Loucy (cell line): ENCODE measurements around the gene CSF1.

ENCODE experiments used
- H2AFZ ChIP-seq: fragments of 200-600 bp; sonication (generic); 2 replicates; pipeline ENCODE4 v1.6.0; 2016; ENCODE audit warnings: antibody characterized with exemption, mild to moderate bottlenecking, low read length, moderate library complexity
- H3F3A ChIP-seq: fragments of 200-600 bp; 2 replicates; pipeline ENCODE4 v1.6.0; 2016; ENCODE audit warnings: antibody characterized with exemption, low read depth, mild to moderate bottlenecking
- H3K27me3 ChIP-seq: fragments of 200-600 bp; sonication (generic); 2 replicates; pipeline ENCODE4 v1.6.1; 2014; ENCODE audit warnings: low read length, mild to moderate bottlenecking; ENCODE audit not compliant: insufficient read depth, poor library complexity, severe bottlenecking
- H3K36me3 ChIP-seq: fragments of 200-600 bp; sonication (generic); 2 replicates; pipeline ENCODE4 v1.6.1; 2016; ENCODE audit warnings: low read length; ENCODE audit not compliant: insufficient read depth
- H3K4me1 ChIP-seq: fragments of 200-600 bp; sonication (generic); 2 replicates; pipeline ENCODE4 v1.5.1; 2014; ENCODE audit warnings: low read length, mild to moderate bottlenecking; ENCODE audit not compliant: insufficient read depth, poor library complexity, severe bottlenecking
- H3K4me2 ChIP-seq: fragments of 200-600 bp; sonication (generic); 2 replicates; pipeline ENCODE4 v1.6.0; 2014; ENCODE audit warnings: antibody characterized with exemption, low read length, low read depth, mild to moderate bottlenecking; ENCODE audit not compliant: poor library complexity, severe bottlenecking
- H3K4me3 ChIP-seq: fragments of 200-600 bp; sonication (generic); 2 replicates; pipeline ENCODE4 v1.5.1; 2014; ENCODE audit warnings: low read length, mild to moderate bottlenecking, mixed read lengths; ENCODE audit not compliant: poor library complexity, severe bottlenecking
- H3K79me2 ChIP-seq: fragments of 200-600 bp; sonication (generic); 2 replicates; pipeline ENCODE4 v1.6.1; 2014; ENCODE audit warnings: low read length; ENCODE audit not compliant: insufficient read depth
- H3K9ac ChIP-seq: fragments of 200-600 bp; sonication (generic); 2 replicates; pipeline ENCODE4 v1.6.0; 2014; ENCODE audit warnings: mild to moderate bottlenecking, low read depth, low read length, moderate library complexity; ENCODE audit not compliant: poor library complexity, severe bottlenecking
- H3K9me2 ChIP-seq: fragments of 200-600 bp; sonication (generic); replicated peaks from 2 replicates; pipeline ENCODE4 v1.6.1; 2016; ENCODE audit warnings: low read depth, low read length, mixed read lengths
- H3K9me3 ChIP-seq: fragments of 200-600 bp; sonication (generic); 2 replicates; pipeline ENCODE4 v1.6.1; 2014; ENCODE audit warnings: mild to moderate bottlenecking, antibody characterized with exemption, low read length, low read depth; ENCODE audit not compliant: insufficient read depth
- H4K20me1 ChIP-seq: fragments of 200-600 bp; sonication (generic); 2 replicates; pipeline ENCODE4 v1.6.0; 2014; ENCODE audit warnings: antibody characterized with exemption, low read length, mild to moderate bottlenecking; ENCODE audit not compliant: insufficient read depth, poor library complexity, severe bottlenecking
- CTCF ChIP-seq: fragments of 200-600 bp; sonication (generic); conservative IDR thresholded peaks from 2 replicates; pipeline ENCODE4 v1.5.1; 2014; ENCODE audit warnings: mild to moderate bottlenecking, antibody characterized with exemption, low read length
- EZH2phosphoT487 ChIP-seq: fragments of 200-600 bp; IDR thresholded peaks from 2 replicates; pipeline ENCODE4 v1.6.1; 2018; ENCODE audit warnings: antibody characterized with exemption, mild to moderate bottlenecking, moderate library complexity, borderline replicate concordance

The CSF1 gene

GRCh38 chr1:109876617-109877316, 33.9 kb upstream of the CSF1 start:
- no peak overlapping the region for H3K9ac ChIP-seq
- H3K79me2 ChIP-seq: no peaks in the 10 kb centered on the region
- peaks cover 27% of the 10 kb centered on the region for H3K4me1 ChIP-seq
- H3K36me3 ChIP-seq: no peaks in the 10 kb centered on the region
- H2AFZ ChIP-seq: no peak overlapping the region
- H3K4me3 ChIP-seq: no peak overlapping the region
- H3K27me3 ChIP-seq: no peaks in the 10 kb centered on the region
- TF ChIP-seq CTCF: no peak
- no peak for TF ChIP-seq EZH2phosphoT487
- H4K20me1 ChIP-seq: no peaks in the 10 kb centered on the region
- H3K4me2 ChIP-seq: no peak overlapping the region
- H3K9me2 ChIP-seq: no peaks in the 10 kb centered on the region
- H3K9me3 ChIP-seq: no peaks in the 10 kb centered on the region
- no peaks in the 10 kb centered on the region for H3F3A ChIP-seq

DNA sequence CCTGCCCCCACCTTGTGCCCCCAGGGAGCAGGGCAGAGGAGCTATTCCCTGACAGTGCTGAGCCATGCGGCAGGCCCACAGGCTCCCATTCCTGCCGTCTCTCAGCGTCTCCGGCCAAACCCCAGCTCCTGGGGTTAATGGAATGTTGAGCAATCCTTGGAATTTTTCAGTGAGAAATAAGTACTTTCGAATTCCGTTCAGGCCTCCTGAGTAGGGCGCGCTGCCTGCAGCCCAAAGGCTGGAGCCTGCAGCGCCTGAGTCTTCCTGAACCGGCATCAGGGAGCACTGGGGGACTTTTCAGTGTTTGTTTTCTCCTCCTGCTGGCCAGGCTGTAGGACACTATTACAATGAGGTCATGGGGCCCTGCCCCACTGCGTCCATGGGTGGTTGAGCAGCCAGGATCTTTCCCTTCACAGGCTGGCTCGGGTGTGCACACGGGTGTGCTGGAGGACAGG, 33.3 kb upstream of the CSF1 start:
- no peak for TF ChIP-seq EZH2phosphoT487
- TF ChIP-seq CTCF: no peak
- Histone ChIP-seq H3K4me3 (no peak overlapping the region), H3K4me1 (peaks cover 26% of the 10 kb centered on the region), H3F3A (no peaks in the 10 kb centered on the region), H4K20me1 (no peaks in the 10 kb centered on the region), H3K9me2 (no peaks in the 10 kb centered on the region), H3K79me2 (no peaks in the 10 kb centered on the region), H3K9ac (no peak overlapping the region), H2AFZ (no peak overlapping the region), H3K9me3 (no peaks in the 10 kb centered on the region), H3K4me2 (no peak overlapping the region), H3K27me3 (no peaks in the 10 kb centered on the region), H3K36me3 (no peaks in the 10 kb centered on the region)

DNA sequence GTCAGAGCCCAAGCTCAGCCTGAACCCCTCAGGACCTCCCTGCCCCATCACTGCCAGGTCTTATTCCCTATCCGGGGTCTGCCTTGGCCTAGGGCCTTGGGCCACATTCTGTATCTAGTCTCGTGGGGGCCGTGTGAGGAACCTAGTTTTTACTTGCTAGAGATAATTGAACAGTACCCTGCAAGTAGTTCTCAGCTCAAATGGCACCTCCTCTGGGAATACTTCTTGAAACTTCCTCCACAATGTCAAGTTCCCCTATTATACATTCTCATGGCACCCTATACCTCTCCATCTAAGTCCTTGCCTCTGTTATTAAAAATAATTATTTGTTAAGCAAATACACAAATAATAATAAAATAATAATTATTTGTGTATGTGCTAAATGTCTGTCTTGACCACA, 32.9 kb upstream of the CSF1 start:
- H2AFZ ChIP-seq: no peak overlapping the region
- no peak overlapping the region for H3K9ac ChIP-seq
- H3K4me1 ChIP-seq: peaks cover 25% of the 10 kb centered on the region
- no peaks in the 10 kb centered on the region for H3K36me3 ChIP-seq
- H3K27me3 ChIP-seq: no peaks in the 10 kb centered on the region
- H4K20me1 ChIP-seq: no peaks in the 10 kb centered on the region
- H3K79me2 ChIP-seq: no peaks in the 10 kb centered on the region
- H3K9me2 ChIP-seq: no peaks in the 10 kb centered on the region
- H3F3A ChIP-seq: no peaks in the 10 kb centered on the region
- H3K4me2 ChIP-seq: no peak overlapping the region
- no peak for TF ChIP-seq EZH2phosphoT487
- no peak for TF ChIP-seq CTCF
- no peaks in the 10 kb centered on the region for H3K9me3 ChIP-seq
- no peak overlapping the region for H3K4me3 ChIP-seq
